Measurements from ENCODE around the gene EXT2. TPM values are rescaled to one million over a fixed set of nuclear protein-coding genes. Genes with fewer than 3 reads are reported as not detected.

Gene EXT2
- total and polyA plus RNA-seq, 2 experiments from 2014 or later, result 15.9 to 48.6 TPM

GRCh38 chr11:44281151-44281550, 185.7 kb downstream of the EXT2 start:
- no peak for ATAC-seq
- H3F3A ChIP-seq (replicated peaks; ENCODE audit: low read depth), result no peaks in the 10 kb centered on the region
- DNase-seq (ENCODE audit: low spot score), result no peak
- H3K79me2 ChIP-seq (replicated peaks; ENCODE audit: insufficient read depth), result no peaks in the 10 kb centered on the region
- H4K20me1 ChIP-seq (replicated peaks; ENCODE audit: insufficient read depth), result no peaks in the 10 kb centered on the region
- no peaks in the 10 kb centered on the region for H3K36me3 ChIP-seq (ENCODE audit: insufficient read depth)
- Mint-ChIP-seq H3K4me1 (peaks cover 6% of the 10 kb centered on the region), H3K9me3 (no peaks in the 10 kb centered on the region), H3K27me3 (ENCODE audit: insufficient read depth, low read depth, poor library complexity) (peaks cover 9% of the 10 kb centered on the region), H3K4me3 (no peak overlapping the region), H3K36me3 (ENCODE audit: low read depth) (no peaks in the 10 kb centered on the region; the same call in 2 of the 3 replicates), H3K27ac (no peak overlapping the region)
- no peak overlapping the region for H3K27ac ChIP-seq (ENCODE audit: low read depth)
- H3K27me3 ChIP-seq (ENCODE audit: insufficient read depth), result no peaks in the 10 kb centered on the region
- H3K4me2 ChIP-seq, result no peak overlapping the region
- TF ChIP-seq EZH2phosphoT487 (IDR thresholded peaks at IDR 0.05; ENCODE audit: unreplicated experiment) (no peak), ZNF462 (CRISPR knock-in tag; IDR thresholded peaks at IDR 0.05) (no peak), NANOG (IDR thresholded peaks at IDR 0.05; ENCODE audit: borderline replicate concordance) (no peak), STAT1 (IDR thresholded peaks at IDR 0.05; ENCODE audit: unreplicated experiment) (no peak), ETS1 (IDR thresholded peaks at IDR 0.05) (no peak), CREB1 (CRISPR knock-in tag; IDR thresholded peaks at IDR 0.05; ENCODE audit: low read depth) (no peak), ZNF331 (CRISPR knock-in tag; IDR thresholded peaks at IDR 0.05; ENCODE audit: low read depth) (no peak), REST (IDR thresholded peaks at IDR 0.05; ENCODE audit: unreplicated experiment) (no peak), POLR2AphosphoS5 (IDR thresholded peaks at IDR 0.05; ENCODE audit: low read depth) (no peak), JUNB (IDR thresholded peaks at IDR 0.05; ENCODE audit: unreplicated experiment) (no peak), CTCF (conservative IDR thresholded peaks at IDR 0.05; ENCODE audit: low read depth in 2 of 2) (no peak), EZH2 (IDR thresholded peaks at IDR 0.05; ENCODE audit: low read depth, unreplicated experiment) (no peak), ZNF114 (CRISPR knock-in tag; IDR thresholded peaks at IDR 0.05) (no peak)
- no peak overlapping the region for H3K4me3 ChIP-seq
- peaks cover 8% of the 10 kb centered on the region; the same call in 1 of the 2 replicates for H3K9me2 ChIP-seq (ENCODE audit: insufficient read depth)
- H3K4me1 ChIP-seq (ENCODE audit: insufficient read depth), result no peaks in the 10 kb centered on the region
- no peak overlapping the region for H2AFZ ChIP-seq
